Body of pancreas (tissue), 4 donors: ENCODE data around the gene RAB17.

Source experiments
- POLR2A ChIP-seq, 3 donors: fragments of 450-650 bp; IDR thresholded peaks; one replicate each; pipeline ENCODE4 v1.6.1; 2016; ENCODE audit warnings: antibody characterized with exemption in 3 of 3, mild to moderate bottlenecking in 2 of 3
- TF ChIP-seq, protein P1 (sequence below), 7 experiments: fragments of 450-650 bp in 4 of 7; fragments of 200-600 bp in 3 of 7; sonication (generic) in 3 of 7; IDR thresholded peaks; one replicate each; pipeline ENCODE4 v1.5.1; 2016 to 2019; ENCODE audit warnings: antibody characterized with exemption in 7 of 7

DNA sequence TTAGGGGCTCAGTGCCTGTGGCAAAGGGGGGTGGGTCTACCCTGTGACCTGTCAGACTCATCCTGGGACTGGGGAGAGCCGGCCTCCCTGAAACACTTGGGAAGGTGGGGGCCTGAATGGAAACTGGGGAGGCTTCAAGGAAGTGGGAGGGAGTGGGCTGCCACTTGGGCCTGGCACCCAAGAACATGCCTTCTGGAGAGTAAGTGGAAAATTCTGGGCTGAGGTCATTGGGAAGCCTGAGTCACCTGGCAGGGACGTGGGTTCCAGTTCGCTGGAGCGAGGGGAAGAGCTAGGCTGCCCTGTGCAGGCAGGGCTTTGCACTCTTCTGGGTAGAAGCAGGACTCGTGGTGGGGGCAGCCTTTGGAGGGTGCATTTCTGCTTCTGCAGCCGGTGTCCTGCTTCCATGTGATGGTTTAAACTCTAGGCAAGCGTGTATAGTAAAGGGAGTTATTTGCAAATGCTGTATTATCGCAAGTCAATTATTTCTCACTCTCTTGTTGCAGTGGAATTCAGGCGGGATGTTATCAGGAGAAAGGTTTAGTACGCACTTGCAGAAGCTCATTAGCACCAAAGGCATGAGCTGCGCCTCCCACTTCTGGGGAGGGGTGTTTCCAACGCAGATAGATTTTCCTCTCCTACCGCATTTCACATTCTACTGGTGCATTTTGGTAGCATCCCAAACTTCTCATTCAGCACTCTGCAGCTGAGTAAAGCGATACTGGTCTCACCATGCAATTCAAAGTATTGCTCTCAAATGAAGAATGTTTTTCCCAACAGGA, 40.7 kb upstream of the RAB17 start:
- TF ChIP-seq, protein P1, sequence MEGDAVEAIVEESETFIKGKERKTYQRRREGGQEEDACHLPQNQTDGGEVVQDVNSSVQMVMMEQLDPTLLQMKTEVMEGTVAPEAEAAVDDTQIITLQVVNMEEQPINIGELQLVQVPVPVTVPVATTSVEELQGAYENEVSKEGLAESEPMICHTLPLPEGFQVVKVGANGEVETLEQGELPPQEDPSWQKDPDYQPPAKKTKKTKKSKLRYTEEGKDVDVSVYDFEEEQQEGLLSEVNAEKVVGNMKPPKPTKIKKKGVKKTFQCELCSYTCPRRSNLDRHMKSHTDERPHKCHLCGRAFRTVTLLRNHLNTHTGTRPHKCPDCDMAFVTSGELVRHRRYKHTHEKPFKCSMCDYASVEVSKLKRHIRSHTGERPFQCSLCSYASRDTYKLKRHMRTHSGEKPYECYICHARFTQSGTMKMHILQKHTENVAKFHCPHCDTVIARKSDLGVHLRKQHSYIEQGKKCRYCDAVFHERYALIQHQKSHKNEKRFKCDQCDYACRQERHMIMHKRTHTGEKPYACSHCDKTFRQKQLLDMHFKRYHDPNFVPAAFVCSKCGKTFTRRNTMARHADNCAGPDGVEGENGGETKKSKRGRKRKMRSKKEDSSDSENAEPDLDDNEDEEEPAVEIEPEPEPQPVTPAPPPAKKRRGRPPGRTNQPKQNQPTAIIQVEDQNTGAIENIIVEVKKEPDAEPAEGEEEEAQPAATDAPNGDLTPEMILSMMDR (IDR thresholded peaks at IDR 0.05), result no peak
- TF ChIP-seq POLR2A (IDR thresholded peaks at IDR 0.05), result no peak
